Right ventricle myocardium inferior (tissue), 1 donor: ENCODE results near the gene SERPINA12. TPM values are rescaled to one million over a fixed set of nuclear protein-coding genes. Genes with fewer than 3 reads are reported as not detected.

Source experiments
- ATAC-seq: fragments of 200-7000 bp; cut with Tn5 transposase; one replicate; pipeline ENCODE4 v1.9.1; 2020; ENCODE audit warnings: mild to moderate bottlenecking, moderate library complexity
- DNase-seq: peaks from one replicate; pipeline ENCODE4 v3.0.0; 2021; ENCODE audit errors: missing footprints
- intact Hi-C: fragments of 100-400 bp; cut with DNase I; formaldehyde crosslinking; loops from one replicate; pipeline ENCODE4 v1.11.0; 2022
- total RNA-seq: library from RNA; stranded (reverse); fragmentation: NEBNext Ultra II Directional; extraction: Animal tissue kit (Norgen Biotek cat#: 25700); gene quantifications from one replicate; pipeline ENCODE4 v1.2.1, GENCODE V29; 2021
- donor health status: DM: no; HTN: yes; CAD: no; lungs with severe emphysema.

The SERPINA12 gene
- total RNA-seq, 1 donor from 2014 or later: not detected

- ATAC-seq (no peak), DNase-seq (no peak)
- intact Hi-C loops: no loop called here
These were observed 35.4 kb downstream of the SERPINA12 start for GRCh38 chr14:94473666-94474410.

- intact Hi-C loops: no loop called here
- ATAC-seq: no peak
These were observed 36.4 kb downstream of the SERPINA12 start for GRCh38 chr14:94472842-94473241.

GRCh38 chr14:94471045-94471444 lies 38.2 kb downstream of the SERPINA12 start:
- ATAC-seq (no peak), DNase-seq (no peak)
- intact Hi-C loops: no loop called here

More at GRCh38 chr14:94472842-94473241, 36.4 kb downstream of the SERPINA12 start:
- DNase-seq: no peak

- intact Hi-C loops: no loop called here
- DNase-seq (no peak), ATAC-seq (no peak)
These were observed 39.0 kb downstream of the SERPINA12 start for GRCh38 chr14:94470311-94470710.

- ATAC-seq: no peak
- DNase-seq: no peak
These were observed 40.0 kb downstream of the SERPINA12 start for GRCh38 chr14:94469261-94469660.

GRCh38 chr14:94467728-94468520 lies 41.3 kb downstream of the SERPINA12 start:
- intact Hi-C loops: no loop called here
- no peak for ATAC-seq
- DNase-seq: no peak

More at GRCh38 chr14:94469261-94469660, 40.0 kb downstream of the SERPINA12 start:
- intact Hi-C loops: no loop called here

- no peak for ATAC-seq
- intact Hi-C loops: no loop called here
- DNase-seq: no peak
These were observed 42.4 kb downstream of the SERPINA12 start for GRCh38 chr14:94466706-94467370.

- intact Hi-C loops: no loop called here
- DNase-seq (no peak), ATAC-seq (no peak)
These were observed 44.2 kb downstream of the SERPINA12 start for GRCh38 chr14:94465042-94465441.

GRCh38 chr14:94464290-94464689 lies 45.0 kb downstream of the SERPINA12 start:
- no peak for DNase-seq
- ATAC-seq: no peak
- intact Hi-C loops: no loop called here

GRCh38 chr14:94462763-94463572 lies 46.3 kb downstream of the SERPINA12 start:
- DNase-seq (no peak), ATAC-seq (no peak)
- intact Hi-C loops: no loop called here

GRCh38 chr14:94462219-94462551 lies 47.1 kb downstream of the SERPINA12 start:
- intact Hi-C loops: no loop called here
- ATAC-seq: no peak
- DNase-seq: no peak

GRCh38 chr14:94461526-94462218 lies 47.6 kb downstream of the SERPINA12 start:
- intact Hi-C loops: no loop called here
- ATAC-seq: no peak
- no peak for DNase-seq

- DNase-seq (no peak), ATAC-seq (no peak)
- intact Hi-C loops: no loop called here
These were observed 48.4 kb downstream of the SERPINA12 start for GRCh38 chr14:94460631-94461416.

- ATAC-seq: no peak
- intact Hi-C loops: no loop called here
- DNase-seq: no peak
These were observed 50.6 kb downstream of the SERPINA12 start for GRCh38 chr14:94458558-94459205.

GRCh38 chr14:94458096-94458495 lies 51.2 kb downstream of the SERPINA12 start:
- intact Hi-C loops: no loop called here
- no peak for ATAC-seq
- DNase-seq: no peak

- intact Hi-C loops: no loop called here
- DNase-seq (no peak), ATAC-seq (no peak)
These were observed 53.3 kb downstream of the SERPINA12 start for GRCh38 chr14:94455928-94456327.

- DNase-seq (no peak), ATAC-seq (no peak)
- intact Hi-C loops: no loop called here
These were observed 57.4 kb downstream of the SERPINA12 start for GRCh38 chr14:94451826-94452225.
